NB4 (cell line): ENCODE data around the gene ANAPC16.

Source experiments
- POLR2A ChIP-seq: IDR thresholded peaks from 2 replicates; pipeline ENCODE4 v1.6.1; 2011; ENCODE audit warnings: mild to moderate bottlenecking; ENCODE audit not compliant: insufficient read length; ENCODE audit errors: extremely low read depth
- TF ChIP-seq, protein P1 (sequence below): IDR thresholded peaks from one replicate; pipeline ENCODE4 v1.5.1; 2012; ENCODE audit warnings: low read depth, low read length

DNA sequence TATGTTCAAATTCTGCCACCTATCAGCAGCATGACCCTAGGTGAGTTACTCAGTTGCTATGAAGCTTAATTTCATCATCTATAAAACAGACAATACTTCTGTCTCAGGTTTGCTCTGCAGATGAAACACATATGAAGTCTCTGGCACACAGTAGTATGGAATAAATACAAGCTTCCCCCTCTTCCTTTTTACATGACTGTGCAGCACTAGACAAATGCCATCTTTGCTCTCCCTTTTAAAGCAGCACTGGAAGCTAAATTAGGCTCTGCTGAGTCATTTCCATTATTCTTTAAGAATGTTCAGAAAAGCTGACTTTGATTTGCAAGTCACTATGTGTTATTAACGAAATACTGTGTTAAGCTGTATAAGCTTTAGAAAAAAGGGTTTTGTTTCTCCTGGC lies 40.7 kb upstream of the ANAPC16 start:
- TF ChIP-seq, protein P1, sequence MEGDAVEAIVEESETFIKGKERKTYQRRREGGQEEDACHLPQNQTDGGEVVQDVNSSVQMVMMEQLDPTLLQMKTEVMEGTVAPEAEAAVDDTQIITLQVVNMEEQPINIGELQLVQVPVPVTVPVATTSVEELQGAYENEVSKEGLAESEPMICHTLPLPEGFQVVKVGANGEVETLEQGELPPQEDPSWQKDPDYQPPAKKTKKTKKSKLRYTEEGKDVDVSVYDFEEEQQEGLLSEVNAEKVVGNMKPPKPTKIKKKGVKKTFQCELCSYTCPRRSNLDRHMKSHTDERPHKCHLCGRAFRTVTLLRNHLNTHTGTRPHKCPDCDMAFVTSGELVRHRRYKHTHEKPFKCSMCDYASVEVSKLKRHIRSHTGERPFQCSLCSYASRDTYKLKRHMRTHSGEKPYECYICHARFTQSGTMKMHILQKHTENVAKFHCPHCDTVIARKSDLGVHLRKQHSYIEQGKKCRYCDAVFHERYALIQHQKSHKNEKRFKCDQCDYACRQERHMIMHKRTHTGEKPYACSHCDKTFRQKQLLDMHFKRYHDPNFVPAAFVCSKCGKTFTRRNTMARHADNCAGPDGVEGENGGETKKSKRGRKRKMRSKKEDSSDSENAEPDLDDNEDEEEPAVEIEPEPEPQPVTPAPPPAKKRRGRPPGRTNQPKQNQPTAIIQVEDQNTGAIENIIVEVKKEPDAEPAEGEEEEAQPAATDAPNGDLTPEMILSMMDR = no peak
- TF ChIP-seq POLR2A = no peak
